Esophagus muscularis mucosa (tissue), 4 donors: ENCODE results near the gene MYMX. TPM values are rescaled to one million over a fixed set of nuclear protein-coding genes. Genes with fewer than 3 reads are reported as not detected.
"Not testable (repeated sequence)": the region's sequence is repeated elsewhere in the genome, so short reads cannot be mapped to it uniquely, and the experiment has no call there.

Source experiments
- DNase-seq: peaks from one replicate; pipeline ENCODE4 v3.0.0-alpha.2; 2017; ENCODE audit errors: extremely low spot score
- H3K27ac ChIP-seq, 4 donors: fragments of 200-600 bp; sonication (generic); replicated peaks in 1 of 4; 1 replicate in 3 of 4; 2 replicates in 1 of 4; pipeline ENCODE4 v1.5.1; 2016 to 2019; ENCODE audit warnings: mild to moderate bottlenecking in 1 of 4
- H3K27me3 ChIP-seq, 4 donors: fragments of 200-600 bp; sonication (generic); one replicate each; pipeline versions ENCODE4 v1.5.1 to v1.6.0; 2016 to 2019
- H3K36me3 ChIP-seq, 4 donors: fragments of 200-600 bp; sonication (generic); one replicate each; pipeline ENCODE4 v1.5.1; 2016 to 2019
- H3K4me1 ChIP-seq, 4 donors: fragments of 200-600 bp; sonication (generic); one replicate each; pipeline ENCODE4 v1.5.1; 2016 to 2019
- H3K4me3 ChIP-seq, 4 donors: fragments of 200-600 bp; sonication (generic); 1 replicate in 2 of 4; 2 replicates in 2 of 4; pipeline ENCODE4 v1.5.1; 2016 to 2019; ENCODE audit warnings: mild to moderate bottlenecking in 4 of 4, moderate library complexity in 1 of 4
- H3K9me3 ChIP-seq, 4 donors: fragments of 200-600 bp; sonication (generic); 1 replicate in 3 of 4; 2 replicates in 1 of 4; pipeline ENCODE4 v1.5.1; 2016 to 2019
- EP300 ChIP-seq: sonication (generic); formaldehyde crosslinking; IDR thresholded peaks from one replicate; pipeline ENCODE4 v1.6.1; 2017; ENCODE audit warnings: antibody characterized with exemption
- POLR2A ChIP-seq: fragments of 450-650 bp; IDR thresholded peaks from one replicate; pipeline ENCODE4 v1.6.1; 2017; ENCODE audit warnings: antibody characterized with exemption, moderate library complexity, mild to moderate bottlenecking, low read depth
- POLR2AphosphoS5 ChIP-seq, 2 donors: sonication (generic); formaldehyde crosslinking; IDR thresholded peaks; one replicate each; pipeline ENCODE4 v1.6.1; 2017; ENCODE audit warnings: antibody characterized with exemption in 2 of 2
- WGBS: methylation state at CpG from one replicate; pipeline ENCODE4 v1.1.5; 2018; 5-methylcytosine and 5-hydroxymethylcytosine counted together
- intact Hi-C: fragments of 100-400 bp; cut with DNase I; formaldehyde crosslinking; loops from one replicate; pipeline ENCODE4 v1.15.1; 2023
- total RNA-seq, 4 donors: library from RNA; depleted of rRNA; stranded (reverse); fragments of >200 nt; gene quantifications; one replicate each; pipeline versions ENCODE4 v1.1.0 to v1.2.1, GENCODE V29; 2016
- TF ChIP-seq, protein P1 (sequence below), 3 experiments: fragments of 200-600 bp in 2 of 3; fragments of 450-650 bp in 1 of 3; sonication (generic) in 2 of 3; IDR thresholded peaks; one replicate each; pipeline ENCODE4 v1.5.1; 2017 to 2019; ENCODE audit warnings: antibody characterized with exemption in 3 of 3, mild to moderate bottlenecking in 2 of 3, moderate library complexity in 1 of 3

Gene MYMX
- total RNA-seq, 4 donors from 2014 or later, result not detected

DNA sequence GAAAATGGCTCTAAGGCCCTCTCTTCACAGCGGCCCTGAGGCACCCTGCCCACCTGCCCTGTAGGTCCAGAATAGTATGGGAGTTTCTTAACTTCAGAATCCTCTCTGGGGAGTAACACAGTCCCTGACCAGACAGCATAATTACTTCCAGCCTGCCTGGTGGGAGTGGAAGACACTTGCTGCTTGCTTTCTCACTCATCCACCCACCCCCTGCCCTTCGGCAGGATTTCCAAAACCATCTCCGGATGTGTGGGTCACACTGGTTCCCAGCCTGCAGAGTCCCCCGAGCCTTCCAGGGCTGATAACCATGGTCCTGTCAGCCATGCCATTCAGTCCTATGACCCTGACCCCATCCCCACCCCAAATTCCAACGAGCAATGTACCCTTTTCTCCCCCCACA is 12.1 kb downstream of the MYMX start:
- peak overlapping the region in 2 of 4 donors; percentile 73 to 75 for H3K4me3 ChIP-seq
- peaks cover 95 to 100% (median 100%) of the 10 kb centered on the region in 4 donors for H3K4me1 ChIP-seq

DNA sequence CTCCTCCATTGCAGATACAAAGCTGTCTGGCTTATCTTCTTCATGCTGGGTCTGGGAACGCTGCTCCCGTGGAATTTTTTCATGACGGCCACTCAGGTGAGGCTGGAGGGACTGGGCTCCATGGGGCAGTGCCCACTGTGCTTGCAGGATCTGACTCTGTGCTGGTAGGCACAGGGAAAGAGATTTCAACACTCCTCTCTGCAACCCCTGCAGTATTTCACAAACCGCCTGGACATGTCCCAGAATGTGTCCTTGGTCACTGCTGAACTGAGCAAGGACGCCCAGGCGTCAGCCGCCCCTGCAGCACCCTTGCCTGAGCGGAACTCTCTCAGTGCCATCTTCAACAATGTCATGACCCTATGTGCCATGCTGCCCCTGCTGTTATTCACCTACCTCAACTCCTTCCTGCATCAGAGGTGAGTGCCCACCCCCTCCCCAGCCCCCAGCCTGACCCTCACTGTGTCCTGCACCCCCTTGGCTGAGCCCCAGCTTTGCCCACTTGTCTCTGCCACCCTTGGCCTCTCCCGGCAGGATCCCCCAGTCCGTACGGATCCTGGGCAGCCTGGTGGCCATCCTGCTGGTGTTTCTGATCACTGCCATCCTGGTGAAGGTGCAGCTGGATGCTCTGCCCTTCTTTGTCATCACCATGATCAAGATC is 12.8 kb downstream of the MYMX start:
- H3K27ac ChIP-seq, result peak overlapping the region; percentile 95 to 98 (median 96)
- intact Hi-C loops, result no loop called here
- 75% methylated on average over 5 of the region's 11 CpGs for WGBS
- DNase-seq, result no peak
- H3K27me3 ChIP-seq, result no peaks in the 10 kb centered on the region
- peaks cover 10 to 55% (median 38%) of the 10 kb centered on the region in 4 donors for H3K36me3 ChIP-seq
- TF ChIP-seq, protein P1, sequence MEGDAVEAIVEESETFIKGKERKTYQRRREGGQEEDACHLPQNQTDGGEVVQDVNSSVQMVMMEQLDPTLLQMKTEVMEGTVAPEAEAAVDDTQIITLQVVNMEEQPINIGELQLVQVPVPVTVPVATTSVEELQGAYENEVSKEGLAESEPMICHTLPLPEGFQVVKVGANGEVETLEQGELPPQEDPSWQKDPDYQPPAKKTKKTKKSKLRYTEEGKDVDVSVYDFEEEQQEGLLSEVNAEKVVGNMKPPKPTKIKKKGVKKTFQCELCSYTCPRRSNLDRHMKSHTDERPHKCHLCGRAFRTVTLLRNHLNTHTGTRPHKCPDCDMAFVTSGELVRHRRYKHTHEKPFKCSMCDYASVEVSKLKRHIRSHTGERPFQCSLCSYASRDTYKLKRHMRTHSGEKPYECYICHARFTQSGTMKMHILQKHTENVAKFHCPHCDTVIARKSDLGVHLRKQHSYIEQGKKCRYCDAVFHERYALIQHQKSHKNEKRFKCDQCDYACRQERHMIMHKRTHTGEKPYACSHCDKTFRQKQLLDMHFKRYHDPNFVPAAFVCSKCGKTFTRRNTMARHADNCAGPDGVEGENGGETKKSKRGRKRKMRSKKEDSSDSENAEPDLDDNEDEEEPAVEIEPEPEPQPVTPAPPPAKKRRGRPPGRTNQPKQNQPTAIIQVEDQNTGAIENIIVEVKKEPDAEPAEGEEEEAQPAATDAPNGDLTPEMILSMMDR (IDR thresholded peaks at IDR 0.05), result no peak
- TF ChIP-seq POLR2A (no peak), POLR2AphosphoS5 (IDR thresholded peaks at IDR 0.05) (no peak), EP300 (no peak)
- no peak overlapping the region for H3K4me3 ChIP-seq
- H3K4me1 ChIP-seq, result peaks cover 95 to 100% (median 100%) of the 10 kb centered on the region in 4 donors
- no peaks in the 10 kb centered on the region for H3K9me3 ChIP-seq

More for the DNA sequence above, 12.1 kb downstream of the MYMX start:
- DNase-seq, result no peak
- 82% methylated on average over 4 of the region's 5 CpGs for WGBS
- Histone ChIP-seq H3K27ac (peak overlapping the region; percentile 95 to 98 (median 96)), H3K36me3 (peaks cover 10 to 55% (median 38%) of the 10 kb centered on the region in 4 donors), H3K9me3 (no peaks in the 10 kb centered on the region), H3K27me3 (no peaks in the 10 kb centered on the region)
- TF ChIP-seq, protein P1 (IDR thresholded peaks at IDR 0.05), result no peak
- no peak for TF ChIP-seq POLR2A
- no peak for TF ChIP-seq EP300
- no peak for TF ChIP-seq POLR2AphosphoS5 (IDR thresholded peaks at IDR 0.05)
- intact Hi-C loops, result no loop called here

DNA sequence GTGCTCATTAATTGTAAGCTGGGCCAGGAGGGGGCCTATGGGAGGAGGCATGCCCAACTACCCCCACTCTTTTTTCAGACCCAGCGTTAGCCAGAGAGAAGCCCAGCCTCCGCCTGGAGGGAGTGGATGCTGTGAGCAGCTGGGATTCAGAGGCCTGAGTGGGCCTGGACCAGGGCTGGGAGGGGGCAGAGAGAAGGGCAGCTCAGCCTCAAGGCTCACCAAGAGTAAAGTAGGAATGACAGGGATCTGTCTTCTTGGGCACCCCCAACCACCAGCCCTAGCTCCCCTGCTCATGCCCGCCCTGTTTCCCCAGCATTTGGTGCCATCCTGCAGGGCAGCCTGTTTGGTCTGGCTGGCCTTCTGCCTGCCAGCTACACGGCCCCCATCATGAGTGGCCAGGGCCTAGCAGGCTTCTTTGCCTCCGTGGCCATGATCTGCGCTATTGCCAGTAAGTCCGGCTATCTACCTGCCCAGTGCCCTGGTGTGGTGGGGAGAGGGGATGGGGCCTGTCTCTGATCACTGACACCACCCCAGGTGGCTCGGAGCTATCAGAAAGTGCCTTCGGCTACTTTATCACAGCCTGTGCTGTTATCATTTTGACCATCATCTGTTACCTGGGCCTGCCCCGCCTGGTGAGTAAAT is 13.4 kb downstream of the MYMX start:
- DNase-seq, result no peak
- WGBS, result 92% methylated on average over 3 of the region's 10 CpGs

DNA sequence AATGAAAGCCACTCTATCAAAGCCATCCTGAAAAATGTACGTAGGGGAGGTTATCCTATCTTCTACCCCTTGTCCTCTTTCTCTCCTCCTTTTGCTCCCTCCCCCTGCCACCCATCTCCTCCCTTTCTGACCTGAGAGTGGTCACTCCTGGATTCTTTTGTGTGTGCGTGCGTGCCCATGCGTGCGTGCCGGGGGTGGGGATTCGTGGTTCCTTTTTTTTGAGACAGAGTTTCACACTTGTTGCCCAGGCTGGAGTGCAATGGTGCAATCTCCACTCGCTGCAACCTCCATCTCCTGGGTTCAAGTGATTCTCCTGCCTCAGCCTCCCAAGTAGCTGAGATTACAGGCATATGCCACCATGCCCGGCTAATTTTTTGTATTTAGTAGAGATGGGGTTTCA is 14.7 kb downstream of the MYMX start:
- H3K9me3 ChIP-seq, H3K4me3 ChIP-seq, H3K27me3 ChIP-seq, DNase-seq, intact Hi-C loops: not testable (repeated sequence)
- Histone ChIP-seq H3K27ac (peak overlapping the region; percentile 95 to 98 (median 96)), H3K4me1 (peaks cover 92 to 100% (median 100%) of the 10 kb centered on the region in 4 donors), H3K36me3 (peaks cover 10 to 69% (median 38%) of the 10 kb centered on the region in 4 donors)
- WGBS, result 63% methylated on average over 9 of the region's 9 CpGs

More for the DNA sequence above, 13.4 kb downstream of the MYMX start:
- H3K9me3 ChIP-seq, result no peaks in the 10 kb centered on the region
- peaks cover 10 to 58% (median 38%) of the 10 kb centered on the region in 4 donors for H3K36me3 ChIP-seq
- TF ChIP-seq POLR2A, result no peak
- TF ChIP-seq EP300, result no peak
- TF ChIP-seq, protein P1 (IDR thresholded peaks at IDR 0.05), result no peak
- no peak for TF ChIP-seq POLR2AphosphoS5 (IDR thresholded peaks at IDR 0.05)
- peak overlapping the region; percentile 95 to 98 (median 96) for H3K27ac ChIP-seq
- peaks cover 95 to 100% (median 100%) of the 10 kb centered on the region in 4 donors for H3K4me1 ChIP-seq
- H3K27me3 ChIP-seq, result no peaks in the 10 kb centered on the region
- intact Hi-C loops, result no loop called here
- H3K4me3 ChIP-seq, result no peak overlapping the region

DNA sequence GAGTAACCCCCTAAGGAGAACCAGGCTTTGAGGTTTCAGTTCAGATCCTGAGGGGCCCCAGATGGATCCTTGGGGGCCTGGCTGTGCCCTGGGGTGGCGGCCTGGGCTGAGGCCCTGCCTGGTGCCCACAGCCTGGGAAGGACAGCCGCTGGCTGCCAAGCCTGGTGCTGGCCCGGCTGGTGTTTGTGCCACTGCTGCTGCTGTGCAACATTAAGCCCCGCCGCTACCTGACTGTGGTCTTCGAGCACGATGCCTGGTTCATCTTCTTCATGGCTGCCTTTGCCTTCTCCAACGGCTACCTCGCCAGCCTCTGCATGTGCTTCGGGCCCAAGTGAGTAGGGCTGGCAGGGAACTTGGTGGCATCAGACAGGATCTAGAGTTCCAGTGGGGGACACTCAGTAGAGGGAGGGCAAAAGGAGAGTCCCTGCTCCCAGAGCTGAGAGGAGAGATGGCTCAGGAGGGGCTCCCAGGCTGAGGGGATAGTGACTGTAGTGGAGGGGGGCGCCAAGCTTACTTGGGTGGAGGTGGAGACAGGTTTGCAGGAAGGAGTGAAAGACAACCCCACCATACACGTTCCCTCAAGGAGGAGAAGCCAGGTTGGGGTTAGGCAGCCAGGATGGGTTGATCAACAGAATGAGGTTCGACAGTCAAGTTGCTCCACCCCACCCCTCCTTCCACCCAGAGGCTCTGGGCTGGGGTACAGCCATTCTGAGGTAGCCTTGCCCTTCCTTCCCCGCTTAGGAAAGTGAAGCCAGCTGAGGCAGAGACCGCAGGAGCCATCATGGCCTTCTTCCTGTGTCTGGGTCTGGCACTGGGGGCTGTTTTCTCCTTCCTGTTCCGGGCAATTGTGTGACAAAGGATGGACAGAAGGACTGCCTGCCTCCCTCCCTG is 16.2 kb downstream of the MYMX start:
- Histone ChIP-seq H3K4me1 (peaks cover 87 to 100% (median 96%) of the 10 kb centered on the region in 4 donors), H3K4me3 (no peak overlapping the region), H3K27me3 (no peaks in the 10 kb centered on the region), H3K9me3 (no peaks in the 10 kb centered on the region), H3K27ac (peak overlapping the region; percentile 95 to 98 (median 96)), H3K36me3 (peaks cover 10 to 69% (median 38%) of the 10 kb centered on the region in 4 donors)
- intact Hi-C loops, result no loop called here
- no peak for DNase-seq
- 69% methylated on average over 16 of the region's 16 CpGs for whole genome bisulfite sequencing
- TF ChIP-seq POLR2AphosphoS5 (IDR thresholded peaks at IDR 0.05) (no peak), POLR2A (no peak), EP300 (no peak)
- TF ChIP-seq, protein P1 (IDR thresholded peaks at IDR 0.05), result no peak
